HG03139 (cell line): ENCODE results near the gene TBC1D8.

Experiments used
- ATAC-seq: cut with Tn5 transposase; IDR thresholded peaks from one replicate; pipeline ENCODE4 v1.9.1; 2021; ENCODE audit not compliant: unreplicated experiment

TBC1D8 gene

GRCh38 chr2:101004620-101005325 lies 146.4 kb downstream of the TBC1D8 start:
- no peak for ATAC-seq

GRCh38 chr2:101003278-101003775 lies 147.9 kb downstream of the TBC1D8 start:
- ATAC-seq = no peak

- ATAC-seq = no peak
Measured at GRCh38 chr2:101002562-101003277, 148.5 kb downstream of the TBC1D8 start.

- ATAC-seq = peak; percentile 94
Measured at GRCh38 chr2:101001691-101002561, 149.3 kb downstream of the TBC1D8 start, which contains the start of gene RPL31. RPL31 (plus strand) TSS chr2:101002289; CDS start chr2:101002702, 413 bp downstream.

GRCh38 chr2:100999995-101000394 lies 151.2 kb downstream of the TBC1D8 start:
- ATAC-seq = no peak

- ATAC-seq = no peak
Measured at GRCh38 chr2:100998235-100998573, 153.0 kb downstream of the TBC1D8 start.

- ATAC-seq = no peak
Measured at GRCh38 chr2:100997509-100998234, 153.5 kb downstream of the TBC1D8 start.

- no peak for ATAC-seq
Measured at GRCh38 chr2:100995309-100996075, 155.7 kb downstream of the TBC1D8 start.

GRCh38 chr2:100993294-100993693 lies 157.9 kb downstream of the TBC1D8 start:
- ATAC-seq = no peak

GRCh38 chr2:100992262-100992661 lies 158.9 kb downstream of the TBC1D8 start:
- ATAC-seq = no peak

GRCh38 chr2:100991404-100991773 lies 159.8 kb downstream of the TBC1D8 start:
- no peak for ATAC-seq

GRCh38 chr2:100990650-100991403 lies 160.4 kb downstream of the TBC1D8 start:
- no peak for ATAC-seq

GRCh38 chr2:100990166-100990565 lies 161.0 kb downstream of the TBC1D8 start:
- no peak for ATAC-seq

- ATAC-seq = no peak
Measured at GRCh38 chr2:100989666-100990065, 161.5 kb downstream of the TBC1D8 start.

GRCh38 chr2:100988630-100989417 lies 162.4 kb downstream of the TBC1D8 start:
- ATAC-seq = no peak

- no peak for ATAC-seq
Measured at GRCh38 chr2:100987974-100988373, 163.2 kb downstream of the TBC1D8 start.

- no peak for ATAC-seq
Measured at GRCh38 chr2:100987536-100987935, 163.6 kb downstream of the TBC1D8 start.

- ATAC-seq = no peak
Measured at GRCh38 chr2:100986157-100986556, 165.0 kb downstream of the TBC1D8 start.
